SKM-1 (cell line): Measurements from ENCODE around the gene CD22.

ENCODE experiments used
- DNase-seq: peaks from one replicate; lab custom pipeline; 2025; ENCODE audit not compliant: unreplicated experiment; lab: John Stamatoyannopoulos, UW

Gene CD22

GRCh38 chr19:35295792-35296462 is 33.1 kb upstream of the CD22 start:
- no peak for DNase-seq

- no peak for DNase-seq
Measured at GRCh38 chr19:35296644-35297514, 32.1 kb upstream of the CD22 start.

GRCh38 chr19:35297515-35297848 is 31.5 kb upstream of the CD22 start:
- no peak for DNase-seq

- DNase-seq, result no peak
Measured at GRCh38 chr19:35297922-35298321, 31.1 kb upstream of the CD22 start.

GRCh38 chr19:35298561-35298972 is 30.4 kb upstream of the CD22 start:
- no peak for DNase-seq

GRCh38 chr19:35299523-35300338 is 29.3 kb upstream of the CD22 start:
- DNase-seq, result no peak

GRCh38 chr19:35300339-35300649 is 28.7 kb upstream of the CD22 start:
- no peak for DNase-seq

GRCh38 chr19:35301961-35302360 is 27.0 kb upstream of the CD22 start:
- DNase-seq, result no peak

GRCh38 chr19:35302446-35302845 is 26.5 kb upstream of the CD22 start:
- DNase-seq, result no peak

GRCh38 chr19:35303357-35303915 is 25.6 kb upstream of the CD22 start:
- DNase-seq, result no peak

GRCh38 chr19:35304036-35304435 is 25.0 kb upstream of the CD22 start:
- no peak for DNase-seq

GRCh38 chr19:35305181-35305580 is 23.8 kb upstream of the CD22 start:
- DNase-seq, result no peak

- DNase-seq, result no peak
Measured at GRCh38 chr19:35306473-35307246, 22.3 kb upstream of the CD22 start.

GRCh38 chr19:35307931-35308330 is 21.1 kb upstream of the CD22 start:
- no peak for DNase-seq

GRCh38 chr19:35308910-35309309 is 20.1 kb upstream of the CD22 start:
- DNase-seq, result no peak

- DNase-seq, result no peak
Measured at GRCh38 chr19:35309481-35310279, 19.3 kb upstream of the CD22 start.

GRCh38 chr19:35310331-35310730 is 18.7 kb upstream of the CD22 start:
- no peak for DNase-seq

- no peak for DNase-seq
Measured at GRCh38 chr19:35310811-35311465, 18.0 kb upstream of the CD22 start.

- no peak for DNase-seq
Measured at GRCh38 chr19:35311901-35312665, 16.9 kb upstream of the CD22 start.
